HG03342 (cell line): ENCODE data around the gene VN1R4.
"Not testable (repeated sequence)": the region's sequence is repeated elsewhere in the genome, so short reads cannot be mapped to it uniquely, and the experiment has no call there.

ENCODE experiments used
- ATAC-seq: cut with Tn5 transposase; IDR thresholded peaks from one replicate; pipeline ENCODE4 v1.9.1; 2021; ENCODE audit warnings: mild to moderate bottlenecking, moderate library complexity; ENCODE audit not compliant: unreplicated experiment

The VN1R4 gene, protein sequence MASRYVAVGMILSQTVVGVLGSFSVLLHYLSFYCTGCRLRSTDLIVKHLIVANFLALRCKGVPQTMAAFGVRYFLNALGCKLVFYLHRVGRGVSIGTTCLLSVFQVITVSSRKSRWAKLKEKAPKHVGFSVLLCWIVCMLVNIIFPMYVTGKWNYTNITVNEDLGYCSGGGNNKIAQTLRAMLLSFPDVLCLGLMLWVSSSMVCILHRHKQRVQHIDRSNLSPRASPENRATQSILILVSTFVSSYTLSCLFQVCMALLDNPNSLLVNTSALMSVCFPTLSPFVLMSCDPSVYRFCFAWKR

DNA sequence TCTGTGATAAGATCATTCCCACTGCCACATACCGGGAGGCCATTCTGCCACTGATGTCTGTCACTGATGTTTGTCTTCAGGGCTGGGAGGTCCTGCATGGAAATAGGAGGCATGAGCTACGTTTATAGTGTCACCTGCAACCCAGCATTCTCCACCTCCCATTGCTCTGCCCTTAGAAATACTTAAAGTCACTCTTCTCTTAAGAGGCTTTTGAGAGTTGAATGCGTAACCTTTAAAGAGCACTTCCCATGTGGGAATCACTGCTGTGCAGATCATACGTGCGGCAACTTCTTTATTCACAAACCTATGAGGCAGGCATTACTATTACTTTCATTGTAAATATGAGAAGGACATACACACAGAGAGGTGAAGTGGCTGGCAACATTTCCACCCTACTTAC, at the start of gene VN1R4:
TSS of gene VN1R4 (minus strand) at position 101 of the 400 bp plus-strand sequence. CDS start at position 43, 58 bp downstream.
- ATAC-seq: not testable (repeated sequence)

DNA sequence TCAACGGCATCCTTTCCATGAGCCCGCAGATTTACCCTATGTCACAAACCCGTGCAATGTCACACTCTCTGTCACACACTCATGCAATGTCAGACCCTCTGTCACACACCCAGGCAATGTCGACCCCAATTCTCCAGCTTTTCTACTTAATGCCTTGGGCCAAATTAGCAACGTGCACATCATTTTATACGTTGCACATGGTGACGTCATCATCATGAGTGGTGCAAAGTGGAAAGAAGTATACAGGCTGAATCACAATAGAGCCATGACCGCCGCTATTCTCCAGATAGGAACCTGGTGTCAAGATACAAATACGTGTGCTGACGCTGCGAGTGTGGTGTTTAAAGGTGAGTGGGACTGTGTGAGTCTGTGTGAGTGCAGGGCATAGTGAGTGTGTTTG, 44.4 kb upstream of the VN1R4 start:
- ATAC-seq: no peak

DNA sequence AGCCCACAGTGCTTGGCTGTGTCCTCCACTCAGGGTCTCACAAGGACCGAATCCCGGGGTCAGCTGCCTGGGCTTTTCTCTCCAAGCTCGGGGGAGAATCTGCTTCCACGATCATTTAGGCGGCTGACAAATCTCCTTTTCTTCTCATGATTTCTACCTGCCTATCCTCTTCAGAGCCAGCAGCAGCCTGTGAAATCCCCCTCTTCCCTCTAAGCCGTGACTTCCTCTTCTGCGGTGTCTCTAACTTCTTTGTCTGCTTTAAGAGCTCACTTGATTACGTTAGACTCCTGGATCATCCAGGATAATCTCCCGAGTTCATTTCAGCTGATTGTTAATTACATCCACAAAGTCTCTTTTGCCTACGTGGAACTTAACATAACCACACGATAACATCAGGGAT, 43.5 kb upstream of the VN1R4 start:
- ATAC-seq: no peak

DNA sequence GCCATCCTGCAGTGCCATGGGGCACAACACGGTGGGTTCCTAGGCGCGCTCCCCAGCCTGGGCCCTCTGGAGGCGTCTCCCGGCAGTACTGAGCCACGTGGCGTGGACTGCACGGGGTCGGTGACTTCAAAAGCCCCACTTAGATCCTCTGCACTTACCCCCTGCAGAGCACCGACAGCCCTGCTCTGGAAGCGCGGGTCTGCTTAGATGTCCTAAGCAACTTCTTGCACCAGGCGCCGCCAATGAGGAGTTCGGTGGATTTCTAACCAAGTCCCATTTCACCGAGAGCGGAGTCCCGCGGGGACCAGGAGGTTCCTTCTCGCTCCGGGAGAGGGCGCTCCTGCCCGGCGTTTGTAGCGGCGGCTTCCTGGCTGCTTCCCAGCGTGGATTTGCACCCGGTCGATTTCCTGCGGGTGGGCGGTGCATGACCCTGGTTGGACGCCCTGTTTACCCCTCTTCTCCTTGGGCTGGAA, 40.9 kb upstream of the VN1R4 start:
- no peak for ATAC-seq

DNA sequence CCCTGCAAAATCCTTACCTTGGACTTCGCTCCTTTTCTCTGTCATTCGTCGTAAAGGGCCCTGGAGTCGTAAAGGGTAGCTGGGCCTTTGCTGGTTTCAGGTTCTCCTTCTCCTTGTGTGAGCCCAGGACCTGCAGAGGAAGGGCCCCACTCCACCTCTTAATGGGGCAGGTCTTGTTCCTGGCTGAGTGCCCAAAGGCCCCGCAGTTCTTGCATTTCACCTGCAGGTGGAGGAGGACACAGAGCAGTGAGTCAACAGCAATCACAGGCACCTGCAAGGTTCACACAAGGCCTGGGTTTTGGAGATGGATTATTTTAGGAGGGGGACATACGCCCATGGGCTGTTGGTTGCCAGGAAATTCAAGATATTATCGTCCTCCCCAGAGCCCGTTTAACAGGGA, 33.8 kb upstream of the VN1R4 start:
- not testable (repeated sequence) for ATAC-seq

DNA sequence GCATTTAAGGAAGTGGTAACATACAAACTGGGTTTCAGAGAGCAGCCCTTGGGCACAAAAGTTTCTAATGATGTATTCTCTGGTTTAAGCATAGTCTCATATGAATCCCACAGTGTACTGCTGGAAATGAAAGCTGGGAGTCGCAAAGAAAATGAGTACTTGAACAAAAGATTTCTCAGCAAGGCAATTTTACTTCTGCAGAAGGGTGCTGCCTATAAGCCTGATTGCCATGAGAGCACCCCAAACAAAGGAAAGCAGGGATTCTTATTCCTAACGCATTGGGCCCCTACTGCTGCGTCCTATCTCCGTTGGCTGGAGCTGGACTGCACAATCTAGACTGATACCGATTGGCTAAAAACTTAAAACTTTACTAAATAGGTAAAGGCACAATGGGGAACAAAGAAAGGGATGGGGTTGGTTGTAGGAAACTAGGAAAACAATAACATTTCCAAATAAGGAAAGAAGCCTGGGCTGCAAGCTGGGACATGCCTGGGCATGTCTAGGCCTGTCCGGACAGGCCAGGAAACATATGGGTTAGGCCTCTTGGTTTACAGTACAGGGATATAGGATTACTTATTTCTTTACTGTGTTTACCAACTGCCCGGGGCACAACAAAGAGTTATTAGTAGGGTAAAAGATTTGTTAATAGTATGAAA, 27.4 kb upstream of the VN1R4 start:
- no peak for ATAC-seq

DNA sequence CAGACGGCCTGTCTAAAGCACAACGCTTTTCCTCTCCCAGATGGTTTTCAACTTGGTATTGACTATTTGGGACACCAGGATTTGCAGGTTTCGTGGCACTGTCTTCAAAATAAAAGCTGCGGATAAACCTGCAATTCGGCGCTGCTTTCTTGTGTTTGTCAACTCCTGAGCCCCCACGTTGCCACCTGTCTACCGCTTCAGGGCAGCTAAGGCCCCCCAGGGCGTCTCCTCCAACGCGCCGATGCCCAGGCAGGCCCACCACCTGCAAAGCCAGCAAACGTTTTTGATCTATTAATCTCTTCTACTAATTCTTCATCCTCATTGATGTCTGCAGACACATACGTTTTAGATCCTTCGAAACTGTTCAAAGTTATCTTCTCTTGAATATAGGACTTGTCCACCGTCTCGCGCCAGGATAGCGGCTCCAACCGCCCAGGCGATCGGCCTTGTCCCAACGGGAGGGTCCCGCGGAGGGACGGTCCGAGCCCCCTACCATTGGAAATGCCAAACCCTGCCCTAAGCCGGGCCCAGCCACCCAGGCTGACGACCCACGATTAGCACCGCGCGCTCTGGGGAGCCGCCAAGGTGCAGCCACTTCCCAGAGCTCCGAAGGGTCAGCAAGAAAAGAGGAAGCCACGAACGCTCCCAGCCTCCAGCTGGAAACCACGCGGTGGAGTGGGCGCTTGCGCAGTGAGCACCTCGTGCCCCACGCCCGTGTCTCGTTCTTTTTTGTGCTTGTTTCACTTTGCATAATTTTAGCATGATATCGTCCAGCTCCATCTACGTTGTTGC, 23.4 kb upstream of the VN1R4 start:
- ATAC-seq: no peak

DNA sequence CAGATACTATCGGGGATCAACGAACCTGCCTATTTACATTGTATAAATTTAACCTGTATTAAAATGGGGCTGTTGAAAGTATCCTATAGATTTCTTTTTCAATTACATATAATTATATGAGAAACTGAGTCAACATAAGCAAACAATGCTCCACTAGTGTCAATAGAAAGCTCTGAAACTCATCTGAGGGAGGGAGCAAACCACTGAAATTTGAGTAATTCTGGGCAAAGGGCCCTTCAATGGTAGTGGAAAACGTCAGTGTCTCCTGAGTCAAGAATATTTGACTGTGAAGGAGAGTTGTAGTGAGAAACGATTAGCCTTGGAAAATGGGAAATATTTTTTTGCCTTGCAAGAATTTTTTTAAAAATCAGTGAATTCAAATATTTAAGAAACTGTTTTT, 17.6 kb upstream of the VN1R4 start:
- ATAC-seq: no peak

DNA sequence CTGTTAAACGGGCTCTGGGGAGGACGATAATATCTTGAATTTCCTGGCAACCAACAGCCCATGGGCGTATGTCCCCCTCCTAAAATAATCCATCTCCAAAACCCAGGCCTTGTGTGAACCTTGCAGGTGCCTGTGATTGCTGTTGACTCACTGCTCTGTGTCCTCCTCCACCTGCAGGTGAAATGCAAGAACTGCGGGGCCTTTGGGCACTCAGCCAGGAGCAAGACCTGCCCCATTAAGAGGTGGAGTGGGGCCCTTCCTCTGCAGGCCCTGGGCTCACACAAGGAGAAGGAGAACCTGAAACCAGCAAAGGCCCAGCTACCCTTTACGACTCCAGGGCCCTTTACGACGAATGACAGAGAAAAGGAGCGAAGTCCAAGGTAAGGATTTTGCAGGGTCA, 14.4 kb upstream of the VN1R4 start:
- ATAC-seq: not testable (repeated sequence)

DNA sequence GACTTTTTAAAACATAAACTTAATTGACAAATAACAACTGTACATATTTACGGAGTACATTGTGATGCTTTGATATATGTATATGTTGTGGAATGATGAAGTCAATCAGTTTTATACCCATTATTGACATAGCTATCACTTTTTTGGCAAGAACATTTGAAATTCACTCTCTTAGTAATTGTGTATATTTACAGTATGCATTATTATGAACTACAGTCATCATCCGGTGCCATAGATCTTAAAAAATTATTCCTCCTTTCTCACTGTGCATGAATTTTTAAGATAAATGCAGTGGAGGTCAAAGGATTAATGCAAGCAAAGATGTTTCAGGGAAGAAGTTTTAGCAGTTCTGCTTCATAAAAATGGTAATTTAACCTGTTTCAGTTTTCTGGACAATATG, 8.0 kb upstream of the VN1R4 start:
- ATAC-seq: no peak

DNA sequence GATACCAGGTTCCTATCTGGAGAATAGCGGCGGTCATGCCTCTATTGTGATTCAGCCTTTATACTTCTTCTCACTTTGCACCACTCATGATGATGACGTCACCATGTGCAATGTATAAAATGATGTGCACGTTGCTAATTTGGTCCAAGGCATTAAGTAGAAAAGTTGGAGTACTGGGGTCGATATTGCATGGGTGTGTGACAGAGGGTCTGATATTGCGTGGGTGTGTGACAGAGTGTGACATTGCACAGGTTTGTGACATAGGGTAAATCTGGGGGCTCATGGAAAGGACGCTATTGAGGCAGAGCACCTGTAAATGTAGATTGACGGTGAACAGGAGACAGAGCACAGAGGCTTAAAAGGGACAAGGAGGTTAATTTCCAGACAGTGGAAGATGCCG, 4.5 kb upstream of the VN1R4 start:
- ATAC-seq: no peak

DNA sequence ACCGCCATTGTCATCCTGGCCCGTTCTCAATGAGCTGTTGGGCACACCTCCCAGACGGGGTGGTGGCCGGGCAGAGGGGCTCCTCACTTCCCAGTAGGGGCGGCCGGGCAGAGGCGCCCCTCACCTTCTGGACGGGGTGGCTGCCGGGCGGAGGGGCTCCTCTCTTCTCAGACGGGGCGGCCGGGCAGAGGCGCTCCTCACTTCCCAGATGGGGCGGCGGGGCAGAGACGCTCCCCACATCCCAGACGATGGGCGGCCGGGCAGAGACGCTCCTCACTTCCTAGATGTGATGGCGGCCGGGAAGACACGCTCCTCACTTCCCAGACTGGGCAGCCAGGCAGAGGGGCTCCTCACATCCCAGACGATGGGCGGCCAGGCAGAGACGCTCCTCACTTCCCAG, 2.3 kb upstream of the VN1R4 start:
- not testable (repeated sequence) for ATAC-seq

DNA sequence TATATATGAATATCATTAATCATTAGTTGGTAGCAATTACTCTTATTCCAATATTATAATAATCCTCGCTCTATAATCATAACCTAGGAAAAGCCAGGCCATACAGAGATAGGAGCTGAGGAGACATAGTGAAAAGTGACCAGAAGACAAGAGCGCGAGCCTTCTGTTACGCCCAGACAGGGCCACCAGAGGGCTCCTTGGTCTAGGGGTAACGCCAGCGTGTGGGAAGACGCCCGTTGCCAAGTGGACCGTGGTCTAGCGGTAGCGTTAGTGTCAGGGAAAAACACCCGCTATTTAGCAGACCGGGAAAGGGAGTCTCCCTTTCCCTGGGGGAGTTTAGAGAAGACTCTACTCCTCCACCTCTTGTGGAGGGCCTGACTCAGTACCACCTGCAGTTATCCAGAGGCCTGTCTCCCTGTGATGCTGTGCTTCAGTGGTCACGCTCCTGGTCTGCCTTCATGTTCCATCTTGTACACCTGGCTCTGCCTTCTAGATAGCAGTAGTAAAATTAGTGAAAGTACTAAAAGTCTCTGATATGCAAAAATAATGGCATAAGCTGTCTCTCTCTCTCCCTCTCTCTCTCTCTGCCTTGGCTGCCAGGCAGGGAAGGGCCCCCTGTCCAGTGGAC, 9.7 kb downstream of the VN1R4 start, which contains the start of gene VN1R2:
TSS of gene VN1R2 (plus strand) at position 578 of the 628 bp plus-strand sequence. CDS start 84 bp downstream, outside the sequence.
- not testable (repeated sequence) for ATAC-seq

DNA sequence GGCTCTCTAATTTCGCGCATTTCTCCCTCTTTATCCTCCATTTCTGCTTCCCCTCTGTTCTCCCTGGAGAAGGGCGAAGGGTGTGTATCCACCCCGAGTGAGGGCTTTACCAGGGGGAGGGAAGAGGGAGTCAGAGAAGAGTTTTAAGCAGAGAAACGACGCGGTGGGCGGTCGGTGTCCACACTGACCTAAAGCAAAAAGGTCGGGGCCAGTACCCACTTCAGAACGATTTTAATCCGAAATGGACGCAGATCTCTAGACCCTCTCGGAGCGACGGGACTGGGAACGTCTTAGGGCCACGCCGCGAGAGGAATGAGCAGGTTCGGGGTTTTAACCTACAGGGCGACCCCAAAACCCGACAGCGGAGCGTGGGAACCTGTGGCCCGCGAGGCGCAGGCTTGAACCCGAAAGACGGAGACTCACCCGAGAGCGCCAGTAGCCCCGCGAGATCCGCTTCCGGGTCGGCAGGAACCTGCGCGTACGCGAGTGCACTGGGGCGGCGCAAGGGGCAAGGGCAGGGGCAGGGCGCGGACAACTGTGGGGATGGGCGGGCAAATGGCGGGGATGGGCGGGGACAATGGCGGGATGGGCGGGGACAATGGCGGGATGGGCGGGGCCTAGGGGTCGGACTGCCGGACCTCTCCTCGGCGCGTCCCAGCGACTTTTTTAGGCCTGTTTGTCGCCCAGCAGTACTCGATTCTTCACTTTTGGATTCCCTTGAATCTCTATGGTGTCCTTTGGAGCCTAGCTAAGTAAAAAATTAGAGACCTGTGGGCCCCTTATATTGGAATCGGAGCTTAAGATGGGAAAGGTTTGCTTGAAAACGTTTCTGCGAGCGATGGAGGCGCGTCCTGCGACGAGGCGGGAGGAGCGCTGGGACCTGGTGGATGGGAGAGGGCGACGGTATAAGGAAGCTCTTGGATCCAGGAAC, 12.8 kb downstream of the VN1R4 start, which contains the start of gene ZNF677:
TSS of gene ZNF677 (minus strand) at position 463 of the 931 bp plus-strand sequence. CDS start 3,323 bp downstream, outside the sequence.
- ATAC-seq: no peak

DNA sequence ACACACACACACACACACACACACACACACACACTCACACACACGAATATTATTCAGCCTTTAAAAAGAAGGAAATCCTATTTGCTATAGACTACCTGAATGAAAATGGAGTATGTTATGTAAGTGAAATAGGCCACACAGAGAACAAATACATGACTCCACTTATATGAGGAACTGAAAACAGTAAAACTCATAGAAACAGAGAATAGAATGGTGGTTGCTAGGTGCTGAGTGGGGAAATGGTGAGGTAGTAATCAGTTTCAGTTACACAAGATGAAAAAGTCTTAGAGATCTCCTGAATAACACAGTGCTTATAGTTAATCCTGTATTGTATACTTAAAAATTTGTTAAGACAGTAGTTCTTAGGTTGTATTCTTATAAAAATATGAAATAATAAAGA, 21.0 kb downstream of the VN1R4 start:
- ATAC-seq: no peak

DNA sequence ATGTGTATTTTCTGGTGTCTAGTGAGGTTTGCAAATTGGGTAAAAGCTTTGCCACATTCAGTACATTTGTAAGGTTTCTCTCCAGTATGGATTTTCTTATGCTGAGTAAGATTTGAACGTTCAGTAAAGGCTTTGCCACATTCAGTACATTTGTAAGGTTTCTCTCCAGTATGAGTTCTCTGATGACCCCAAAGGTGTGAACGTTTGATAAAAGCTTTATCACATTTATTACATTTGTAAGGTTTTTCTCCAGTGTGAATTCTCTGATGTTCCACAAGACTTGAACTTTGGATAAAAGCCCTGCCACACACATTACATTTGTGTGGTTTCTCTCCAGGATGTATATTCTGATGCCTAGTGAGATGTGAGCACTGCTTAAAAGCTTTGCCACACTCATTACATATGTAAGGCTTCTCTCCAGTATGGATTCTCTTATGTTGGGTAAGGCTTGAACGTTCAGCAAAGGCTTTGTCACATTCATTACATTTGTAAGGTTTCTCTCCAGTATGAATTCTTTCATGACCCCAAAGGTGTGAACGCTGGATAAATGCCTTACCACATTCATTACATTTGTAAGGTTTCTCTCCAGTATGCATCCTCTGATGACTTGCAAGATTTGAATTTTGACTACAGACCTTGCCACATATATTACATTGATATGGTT, 30.3 kb downstream of the VN1R4 start:
- no peak for ATAC-seq

DNA sequence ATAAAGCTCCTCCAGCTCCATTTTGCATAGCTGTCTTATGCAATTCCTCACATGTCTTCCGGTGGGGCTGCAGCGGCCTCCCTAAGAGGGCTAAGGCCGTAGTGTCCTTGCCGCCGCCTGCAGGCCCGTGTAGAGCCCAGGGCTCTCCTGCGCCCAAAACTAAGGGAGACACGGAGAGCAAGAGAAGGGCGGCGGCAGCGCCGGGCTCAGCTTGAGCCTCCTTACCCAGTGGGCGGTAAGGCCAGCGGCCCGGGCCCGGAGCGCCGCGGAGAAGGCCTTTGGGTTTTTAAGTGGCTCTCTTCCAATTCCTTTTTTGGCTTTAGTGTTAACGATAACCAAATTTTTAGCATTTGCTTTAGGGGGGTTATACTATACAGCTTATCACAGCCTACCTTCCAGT, 42.9 kb downstream of the VN1R4 start:
- no peak for ATAC-seq

DNA sequence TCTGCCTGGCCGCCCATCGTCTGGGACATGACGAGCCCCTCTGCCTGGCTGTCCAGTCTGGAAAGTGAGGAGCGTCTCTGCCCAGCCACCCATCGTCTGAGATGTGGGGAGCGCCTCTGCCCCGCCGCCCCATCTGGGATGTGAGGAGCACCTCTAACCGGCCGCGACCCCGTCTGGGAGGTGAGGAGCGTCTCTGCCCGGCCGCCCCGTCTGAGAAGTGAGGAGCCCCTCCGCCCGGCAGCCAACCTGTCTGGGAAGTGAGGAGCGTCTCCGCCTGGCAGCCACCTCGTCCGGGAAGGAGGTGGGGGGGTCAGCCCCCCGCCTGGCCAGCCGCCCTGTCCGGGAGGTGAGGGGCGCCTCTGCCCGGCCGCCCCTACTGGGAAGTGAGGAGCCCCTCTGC, 44.8 kb downstream of the VN1R4 start:
- ATAC-seq: not testable (repeated sequence)
